Naive thymus-derived CD4-positive, alpha-beta T cell (primary cell): Measurements from ENCODE around the gene TIGD1. TPM values are rescaled to one million over a fixed set of nuclear protein-coding genes. Genes with fewer than 3 reads are reported as not detected.
"Not testable (repeated sequence)": the region's sequence is repeated elsewhere in the genome, so short reads cannot be mapped to it uniquely, and the experiment has no call there.

Experiments
- ATAC-seq: fragments of 150-1000 bp; cut with Tn5 transposase; 2 replicates; pipeline ENCODE4 v1.10.0; 2021; ENCODE audit warnings: mild to moderate bottlenecking, moderate library complexity
- CTCF ChIA-PET: fragments of 350-600 bp; sonication (Branson Sonifier 250); formaldehyde crosslinking; loops from one replicate; lab custom pipeline; 2021; ENCODE audit warnings: antibody characterized with exemption; lab: Charles Lee
- POLR2A ChIA-PET: fragments of 350-600 bp; sonication (Branson Sonifier 250); formaldehyde crosslinking; loops from one replicate; lab custom pipeline; 2021; ENCODE audit warnings: antibody characterized with exemption, inconsistent platforms; lab: Charles Lee
- DNase-seq, 9 donors: peaks; one replicate each; pipeline versions ENCODE4 v3.0.0 to v3.0.0-alpha.2; 2020 to 2022; ENCODE audit warnings: mixed read lengths in 1 of 9
- H3K27ac ChIP-seq: one replicate; pipeline ENCODE4 v1.7.0; 2013; ENCODE audit warnings: mild to moderate bottlenecking, low read depth, low read length, moderate library complexity
- H3K27me3 ChIP-seq, 2 donors: one replicate each; pipeline ENCODE4 v1.7.0; 2013; ENCODE audit warnings: low read length in 2 of 2, mild to moderate bottlenecking in 2 of 2, moderate library complexity in 2 of 2; ENCODE audit not compliant: control insufficient read depth in 2 of 2, insufficient read depth in 2 of 2
- H3K36me3 ChIP-seq, 3 experiments: 1 replicate in 2 of 3; 2 replicates in 1 of 3; pipeline ENCODE4 v1.7.0; 2013; ENCODE audit warnings: low read length in 3 of 3, mild to moderate bottlenecking in 3 of 3, moderate library complexity in 1 of 3; ENCODE audit not compliant: insufficient read depth in 3 of 3, control insufficient read depth in 2 of 3
- H3K4me1 ChIP-seq, 2 donors: one replicate each; pipeline ENCODE4 v1.7.0; 2013; ENCODE audit warnings: low read length in 2 of 2, mild to moderate bottlenecking in 2 of 2, moderate library complexity in 1 of 2; ENCODE audit not compliant: control insufficient read depth in 2 of 2, insufficient read depth in 2 of 2
- H3K4me3 ChIP-seq: 2 replicates; pipeline ENCODE4 v1.7.0; 2013; ENCODE audit warnings: mild to moderate bottlenecking, low read length
- H3K9me3 ChIP-seq, 3 experiments: 1 replicate in 2 of 3; 2 replicates in 1 of 3; pipeline ENCODE4 v1.7.0; 2013; ENCODE audit warnings: low read length in 3 of 3; ENCODE audit not compliant: control insufficient read depth in 2 of 3
- H3K27ac Mint-ChIP-seq, 9 donors: one replicate each; pipeline ENCODE4 v1.8.0; 2020 to 2022; ENCODE audit warnings: mixed read lengths in 9 of 9, mild to moderate bottlenecking in 8 of 9, moderate library complexity in 5 of 9, inconsistent platforms in 2 of 9
- H3K27me3 Mint-ChIP-seq, 5 donors: one replicate each; pipeline ENCODE4 v1.8.0; 2021 to 2022; ENCODE audit warnings: mixed read lengths in 5 of 5, mild to moderate bottlenecking in 1 of 5
- H3K36me3 Mint-ChIP-seq, 5 donors: one replicate each; pipeline ENCODE4 v1.8.0; 2020 to 2022; ENCODE audit warnings: mixed read lengths in 5 of 5, mild to moderate bottlenecking in 3 of 5, inconsistent platforms in 1 of 5
- H3K4me1 Mint-ChIP-seq, 7 donors: one replicate each; pipeline ENCODE4 v1.8.0; 2020 to 2022; ENCODE audit warnings: mixed read lengths in 7 of 7, mild to moderate bottlenecking in 3 of 7, inconsistent platforms in 1 of 7
- H3K4me3 Mint-ChIP-seq, 10 donors: one replicate each; pipeline ENCODE4 v1.8.0; 2020 to 2022; ENCODE audit warnings: mild to moderate bottlenecking in 10 of 10, mixed read lengths in 10 of 10, moderate library complexity in 6 of 10, inconsistent platforms in 2 of 10
- H3K9me3 Mint-ChIP-seq, 11 donors: one replicate each; pipeline ENCODE4 v1.8.0; 2020 to 2022; ENCODE audit warnings: mixed read lengths in 11 of 11, mild to moderate bottlenecking in 4 of 11, inconsistent platforms in 1 of 11, moderate library complexity in 1 of 11
- intact Hi-C, 2 donors: fragments of 100-400 bp; cut with micrococcal nuclease; formaldehyde crosslinking; loops; one replicate each; pipeline ENCODE4 v1.15.1; 2023
- polyA plus RNA-seq, 2 donors: library from polyadenylated mRNA; unstranded; fragments of 300-500 nt; fragmentation: Illumina TruSeq; gene quantifications; one replicate each; pipeline ENCODE4 v1.2.3, GENCODE V29; 2021
- total RNA-seq, 6 experiments: library from RNA in 5 of 6; stranded (reverse) in 5 of 6; gene quantifications; 1 replicate in 5 of 6; 2 replicates in 1 of 6; pipeline ENCODE4 v1.2.3 and lab custom pipeline; 2021 to 2026

Gene TIGD1
- total and polyA plus RNA-seq, 7 experiments from 2014 or later = 9.7 to 23.8 (median 19.3) TPM

- DNase-seq (no peak), ATAC-seq (no peak)
- ChIA-PET CTCF (no interaction called here), POLR2A (no interaction called here)
- H3K4me3 Mint-ChIP-seq = no peak overlapping the region
- Histone ChIP-seq H3K9me3 (no peaks in the 10 kb centered on the region), H3K4me1 (no peaks in the 10 kb centered on the region), H3K4me3 (no peak overlapping the region), H3K27me3 (no peaks in the 10 kb centered on the region), H3K27ac (no peak overlapping the region), H3K36me3 (peaks cover 4 to 67% (median 13%) of the 10 kb centered on the region in 3 experiments)
- peak overlapping the region in 2 of 9 donors; percentile 2 to 72 for H3K27ac Mint-ChIP-seq
- H3K4me1 Mint-ChIP-seq = no peaks in the 10 kb centered on the region
- intact Hi-C loops = no loop called here
- H3K9me3 Mint-ChIP-seq = no peaks in the 10 kb centered on the region
- H3K36me3 Mint-ChIP-seq = peaks cover 10 to 71% (median 35%) of the 10 kb centered on the region in 5 donors
- H3K27me3 Mint-ChIP-seq = no peaks in the 10 kb centered on the region
These were observed 23.5 kb upstream of the TIGD1 start for GRCh38 chr2:232573771-232574435.

GRCh38 chr2:232573042-232573441 is 22.7 kb upstream of the TIGD1 start:
- Mint-ChIP-seq H3K4me1 (no peaks in the 10 kb centered on the region), H3K4me3 (no peak overlapping the region), H3K27me3 (no peaks in the 10 kb centered on the region), H3K9me3 (no peaks in the 10 kb centered on the region), H3K36me3 (peaks cover 10 to 73% (median 36%) of the 10 kb centered on the region in 5 donors), H3K27ac (no peak overlapping the region)
- H3K4me3 ChIP-seq = no peak overlapping the region
- ChIA-PET CTCF (no interaction called here), POLR2A (no interaction called here)
- ATAC-seq (no peak), DNase-seq (no peak)
- no peak overlapping the region for H3K27ac ChIP-seq
- no peaks in the 10 kb centered on the region for H3K9me3 ChIP-seq
- H3K4me1 ChIP-seq = no peaks in the 10 kb centered on the region
- no peaks in the 10 kb centered on the region for H3K27me3 ChIP-seq
- intact Hi-C loops = no loop called here
- peaks cover 4 to 71% (median 18%) of the 10 kb centered on the region in 3 experiments for H3K36me3 ChIP-seq

GRCh38 chr2:232571026-232571474 is 20.7 kb upstream of the TIGD1 start:
- no peak overlapping the region for H3K4me3 ChIP-seq
- H3K9me3 Mint-ChIP-seq = no peaks in the 10 kb centered on the region
- H3K27me3 ChIP-seq = no peaks in the 10 kb centered on the region
- ChIA-PET POLR2A (no interaction called here), CTCF (no interaction called here)
- H3K27ac ChIP-seq = no peak overlapping the region
- H3K4me3 Mint-ChIP-seq = no peak overlapping the region
- no peaks in the 10 kb centered on the region for H3K4me1 ChIP-seq
- peak overlapping the region in 1 of 9 donors; percentile 62 for H3K27ac Mint-ChIP-seq
- peaks cover 18 to 91% (median 32%) of the 10 kb centered on the region in 3 experiments for H3K36me3 ChIP-seq
- no peak for DNase-seq
- H3K9me3 ChIP-seq = no peaks in the 10 kb centered on the region
- intact Hi-C loops = no loop called here
- H3K4me1 Mint-ChIP-seq = peaks cover 0 to 7% (median 0%) of the 10 kb centered on the region in 7 donors
- H3K27me3 Mint-ChIP-seq = no peaks in the 10 kb centered on the region
- ATAC-seq = no peak
- H3K36me3 Mint-ChIP-seq = peaks cover 20 to 78% (median 45%) of the 10 kb centered on the region in 5 donors

GRCh38 chr2:232570481-232570880 is 20.1 kb upstream of the TIGD1 start:
- H3K9me3 ChIP-seq, intact Hi-C loops, H3K27ac ChIP-seq, H3K27me3 ChIP-seq, DNase-seq, H3K4me3 ChIP-seq, H3K4me1 ChIP-seq, H3K4me1 Mint-ChIP-seq, H3K9me3 Mint-ChIP-seq, H3K4me3 Mint-ChIP-seq, ATAC-seq, H3K27me3 Mint-ChIP-seq, CTCF ChIA-PET: not testable (repeated sequence)
- Mint-ChIP-seq H3K27ac (peak overlapping the region in 1 of 9 donors; percentile 62), H3K36me3 (peaks cover 22 to 80% (median 45%) of the 10 kb centered on the region in 5 donors)
- POLR2A ChIA-PET = interaction anchor here (0.5 kb wide), 1 partner anchor 1933 kb away, joined by 3 read pairs; no protein-coding TSS in a partner anchor
- H3K36me3 ChIP-seq = peaks cover 18 to 96% (median 32%) of the 10 kb centered on the region in 3 experiments

- intact Hi-C loops = no loop called here
- POLR2A ChIA-PET = no interaction called here
- Histone ChIP-seq H3K36me3 (peaks cover 17 to 96% (median 26%) of the 10 kb centered on the region in 3 experiments), H3K27ac (no peak overlapping the region), H3K9me3 (no peaks in the 10 kb centered on the region), H3K4me1 (no peaks in the 10 kb centered on the region), H3K4me3 (no peak overlapping the region), H3K27me3 (no peaks in the 10 kb centered on the region)
- no peak overlapping the region for H3K4me3 Mint-ChIP-seq
- ATAC-seq (no peak), DNase-seq (no peak)
- CTCF ChIA-PET = no interaction called here
- H3K27ac Mint-ChIP-seq = peak overlapping the region in 3 of 9 donors; percentile 26 to 43 (median 37)
- no peaks in the 10 kb centered on the region for H3K27me3 Mint-ChIP-seq
- peaks cover 23 to 80% (median 44%) of the 10 kb centered on the region in 5 donors for H3K36me3 Mint-ChIP-seq
- H3K9me3 Mint-ChIP-seq = no peaks in the 10 kb centered on the region
- H3K4me1 Mint-ChIP-seq = peaks cover 0 to 7% (median 0%) of the 10 kb centered on the region in 7 donors
These were observed 19.2 kb upstream of the TIGD1 start for GRCh38 chr2:232569541-232569940.

GRCh38 chr2:232568161-232568560 is 17.8 kb upstream of the TIGD1 start:
- H3K4me1 Mint-ChIP-seq = peaks cover 0 to 7% (median 0%) of the 10 kb centered on the region in 7 donors
- no peak for ATAC-seq
- peaks cover 19 to 94% (median 23%) of the 10 kb centered on the region in 3 experiments for H3K36me3 ChIP-seq
- H3K4me3 ChIP-seq = no peak overlapping the region
- no peaks in the 10 kb centered on the region for H3K9me3 ChIP-seq
- H3K4me3 Mint-ChIP-seq = no peak overlapping the region
- H3K36me3 Mint-ChIP-seq = peaks cover 23 to 79% (median 53%) of the 10 kb centered on the region in 5 donors
- H3K27ac ChIP-seq = no peak overlapping the region
- no peaks in the 10 kb centered on the region for H3K27me3 ChIP-seq
- no peak overlapping the region for H3K27ac Mint-ChIP-seq
- H3K4me1 ChIP-seq = no peaks in the 10 kb centered on the region
- ChIA-PET POLR2A (no interaction called here), CTCF (no interaction called here)
- no peaks in the 10 kb centered on the region for H3K27me3 Mint-ChIP-seq
- intact Hi-C loops = no loop called here
- no peaks in the 10 kb centered on the region for H3K9me3 Mint-ChIP-seq
- no peak for DNase-seq
